Heart left ventricle (tissue), 13 donors: ENCODE measurements around the gene FCER1G.

Source experiments
- POLR2A ChIP-seq, 2 donors: fragments of 450-650 bp; IDR thresholded peaks; one replicate each; pipeline ENCODE4 v1.6.1; 2017; ENCODE audit warnings: antibody characterized with exemption in 2 of 2, mild to moderate bottlenecking in 2 of 2, moderate library complexity in 2 of 2
- TF ChIP-seq, protein P1 (sequence below), 12 donors: fragments of 200-600 bp; sonication (generic) in 4 of 12; IDR thresholded peaks; one replicate each; pipeline versions ENCODE4 v1.5.0 to v1.8.0; 2018 to 2022; ENCODE audit warnings: antibody characterized with exemption in 12 of 12, mild to moderate bottlenecking in 5 of 12
- donor health status: ischemic (EF 13 %, LVEDD 7.1; RV severe dilation, severe dysfunction).
- donor health status: DM: no; HTN: yes; CAD: no.
- donor health status: DM: no; HTN: no; CAD: no.
- donor health status: ischemic (EF 25% LVEDD 6.9; RV normal size, moderate dysfunction).
- donor health status: ischemic (EF 25% LVEDD 5.7; RV mildly dilated, moderate dysfunction).
- donor health status: ischemic (EF 35%, LVEDD 5.7; RV mildly dilated, moderate dysfunction).
- donor health status: nonischemic (EF 11% LVEDD 7.7; RV severe dilation, severe dysfunction).
- donor health status: DM: yes; HTN: yes; CAD: no.
- donor health status: PGD.
- donor health status: ischemic (EF 29% LVEDD 5.4; RV normal size, mild dysfunction).
- donor health status: nonischemic (EF 23%, LVEDD 6.1; RV moderate dilation, normal function).

DNA sequence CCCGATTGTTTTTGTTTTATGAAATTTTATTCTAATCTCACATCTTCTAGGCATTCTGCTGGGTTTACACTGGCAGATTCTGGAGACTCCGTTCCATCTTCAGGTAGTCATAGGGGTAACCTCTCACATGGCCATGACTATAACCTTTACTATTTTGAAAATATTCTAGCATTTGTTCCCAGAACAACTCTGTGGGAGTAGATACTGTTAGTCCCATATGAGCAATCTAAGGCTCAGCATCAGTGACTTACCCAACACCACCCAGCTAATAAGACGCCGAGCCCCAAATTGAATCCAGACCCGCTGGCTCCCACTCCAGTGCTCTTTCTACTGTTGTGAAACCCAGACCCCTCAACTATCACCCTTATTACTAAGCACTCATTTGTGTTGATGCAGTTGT, 26.1 kb upstream of the FCER1G start:
- TF ChIP-seq, protein P1, sequence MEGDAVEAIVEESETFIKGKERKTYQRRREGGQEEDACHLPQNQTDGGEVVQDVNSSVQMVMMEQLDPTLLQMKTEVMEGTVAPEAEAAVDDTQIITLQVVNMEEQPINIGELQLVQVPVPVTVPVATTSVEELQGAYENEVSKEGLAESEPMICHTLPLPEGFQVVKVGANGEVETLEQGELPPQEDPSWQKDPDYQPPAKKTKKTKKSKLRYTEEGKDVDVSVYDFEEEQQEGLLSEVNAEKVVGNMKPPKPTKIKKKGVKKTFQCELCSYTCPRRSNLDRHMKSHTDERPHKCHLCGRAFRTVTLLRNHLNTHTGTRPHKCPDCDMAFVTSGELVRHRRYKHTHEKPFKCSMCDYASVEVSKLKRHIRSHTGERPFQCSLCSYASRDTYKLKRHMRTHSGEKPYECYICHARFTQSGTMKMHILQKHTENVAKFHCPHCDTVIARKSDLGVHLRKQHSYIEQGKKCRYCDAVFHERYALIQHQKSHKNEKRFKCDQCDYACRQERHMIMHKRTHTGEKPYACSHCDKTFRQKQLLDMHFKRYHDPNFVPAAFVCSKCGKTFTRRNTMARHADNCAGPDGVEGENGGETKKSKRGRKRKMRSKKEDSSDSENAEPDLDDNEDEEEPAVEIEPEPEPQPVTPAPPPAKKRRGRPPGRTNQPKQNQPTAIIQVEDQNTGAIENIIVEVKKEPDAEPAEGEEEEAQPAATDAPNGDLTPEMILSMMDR (IDR thresholded peaks at IDR 0.05), result no peak
- no peak for TF ChIP-seq POLR2A (IDR thresholded peaks at IDR 0.05)
